AG04449 (cell line): ENCODE results near the gene MCRIP1.

Source experiments
- CTCF ChIA-PET: fragments of 350-600 bp; formaldehyde crosslinking; extraction: SDS; loops from one replicate; lab custom pipeline; 2021; ENCODE audit warnings: antibody characterized with exemption; lab: Yijun Ruan, JAX
- POLR2A ChIA-PET: fragments of 400-600, 350-600 bp; formaldehyde crosslinking; extraction: SDS; loops from one replicate; lab custom pipeline; 2020; ENCODE audit warnings: antibody characterized with exemption, inconsistent platforms; lab: Yijun Ruan, JAX
- DNase-seq: peaks from one replicate; pipeline ENCODE4 v3.0.0-alpha.2; 2010; ENCODE audit warnings: low read depth, low spot score
- H3K4me3 ChIP-seq: 2 replicates; pipeline ENCODE4 v1.5.1; 2011; ENCODE audit warnings: low read depth, mild to moderate bottlenecking, control low read depth, low read length
- TF ChIP-seq, protein P1 (sequence below): IDR thresholded peaks from one replicate; pipeline ENCODE4 v1.5.1; 2011; ENCODE audit warnings: mild to moderate bottlenecking, moderate library complexity, low read length, control low read depth, inconsistent platforms; ENCODE audit not compliant: insufficient read depth; ENCODE audit errors: missing control alignments

MCRIP1 gene

DNA sequence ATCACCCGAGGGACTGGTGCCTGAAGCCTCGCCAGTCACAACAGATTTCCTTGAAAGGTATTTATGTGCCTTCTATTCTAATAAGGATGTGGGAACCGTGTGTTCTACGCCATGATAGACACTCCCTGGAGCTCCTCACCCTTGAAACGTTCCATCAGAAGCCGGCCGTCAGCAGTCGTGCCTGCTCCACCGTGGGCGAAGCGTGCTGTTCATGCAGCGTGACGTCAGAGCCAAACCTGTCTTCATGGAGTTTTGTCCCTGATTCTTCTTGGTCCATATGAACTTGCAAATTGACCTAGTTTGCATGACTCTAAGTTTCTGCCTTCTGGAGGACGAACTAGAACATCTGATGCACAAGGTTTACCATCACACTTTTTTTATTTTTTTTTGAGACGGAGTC lies 6.2 kb upstream of the MCRIP1 start:
- TF ChIP-seq, protein P1, sequence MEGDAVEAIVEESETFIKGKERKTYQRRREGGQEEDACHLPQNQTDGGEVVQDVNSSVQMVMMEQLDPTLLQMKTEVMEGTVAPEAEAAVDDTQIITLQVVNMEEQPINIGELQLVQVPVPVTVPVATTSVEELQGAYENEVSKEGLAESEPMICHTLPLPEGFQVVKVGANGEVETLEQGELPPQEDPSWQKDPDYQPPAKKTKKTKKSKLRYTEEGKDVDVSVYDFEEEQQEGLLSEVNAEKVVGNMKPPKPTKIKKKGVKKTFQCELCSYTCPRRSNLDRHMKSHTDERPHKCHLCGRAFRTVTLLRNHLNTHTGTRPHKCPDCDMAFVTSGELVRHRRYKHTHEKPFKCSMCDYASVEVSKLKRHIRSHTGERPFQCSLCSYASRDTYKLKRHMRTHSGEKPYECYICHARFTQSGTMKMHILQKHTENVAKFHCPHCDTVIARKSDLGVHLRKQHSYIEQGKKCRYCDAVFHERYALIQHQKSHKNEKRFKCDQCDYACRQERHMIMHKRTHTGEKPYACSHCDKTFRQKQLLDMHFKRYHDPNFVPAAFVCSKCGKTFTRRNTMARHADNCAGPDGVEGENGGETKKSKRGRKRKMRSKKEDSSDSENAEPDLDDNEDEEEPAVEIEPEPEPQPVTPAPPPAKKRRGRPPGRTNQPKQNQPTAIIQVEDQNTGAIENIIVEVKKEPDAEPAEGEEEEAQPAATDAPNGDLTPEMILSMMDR, result no peak
- H3K4me3 ChIP-seq, result no peak overlapping the region
- POLR2A ChIA-PET, result no interaction called here
- no peak for DNase-seq
- CTCF ChIA-PET, result interaction anchor here (1.4 kb wide), 1 partner anchor 106 kb away, joined by 4 read pairs; no protein-coding TSS in a partner anchor

DNA sequence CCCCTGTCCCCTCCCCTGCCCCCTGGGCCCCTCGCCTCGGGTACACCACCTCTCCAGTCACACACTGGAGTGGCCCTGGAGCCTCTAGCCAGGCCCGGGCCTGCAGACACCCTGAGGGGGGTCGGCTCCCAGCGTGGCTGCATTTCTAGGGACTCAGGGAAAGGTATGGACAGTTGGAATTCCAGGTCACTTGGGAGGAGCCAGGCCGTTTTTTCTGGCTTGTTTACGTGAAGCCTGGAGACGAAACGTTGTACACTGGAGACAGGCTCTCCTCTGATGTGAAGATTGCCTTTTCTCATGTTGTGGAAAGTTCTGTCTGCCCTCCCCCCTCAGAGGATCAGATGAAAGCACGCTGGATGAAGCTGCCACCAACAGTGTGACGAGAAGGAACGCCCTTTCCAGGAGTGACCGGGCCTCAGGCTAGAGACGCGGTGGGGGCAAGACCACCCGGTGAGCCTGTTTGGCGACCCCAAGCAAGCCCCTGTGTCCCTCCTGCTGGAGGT lies 5.7 kb upstream of the MCRIP1 start:
- TF ChIP-seq, protein P1, result no peak
- ChIA-PET POLR2A (no interaction called here), CTCF (interaction anchor here (1.4 kb wide), 1 partner anchor 106 kb away, joined by 4 read pairs; no protein-coding TSS in a partner anchor)
- no peak overlapping the region for H3K4me3 ChIP-seq
- DNase-seq, result no peak

GRCh38 chr17:81837641-81838040 lies 4.5 kb upstream of the MCRIP1 start:
- H3K4me3 ChIP-seq, result no peak overlapping the region
- POLR2A ChIA-PET, result interaction anchor here (0.5 kb wide), 1 partner anchor 22 kb away, joined by 3 read pairs; no protein-coding TSS in a partner anchor
- TF ChIP-seq, protein P1, result no peak
- CTCF ChIA-PET, result no interaction called here
- DNase-seq, result no peak

GRCh38 chr17:81834831-81835267 lies 1.8 kb upstream of the MCRIP1 start, which contains the start of gene PPP1R27:
Gene PPP1R27 (minus strand): TSS chr17:81835050. CDS start chr17:81834953, 97 bp downstream.
- TF ChIP-seq, protein P1, result no peak
- H3K4me3 ChIP-seq, result peak within 1 kb of the TSS; percentile 85
- no peak for DNase-seq
- ChIA-PET POLR2A (interaction anchor here (0.5 kb wide), 1 partner anchor 17 kb away, joined by 3 read pairs; no protein-coding TSS in a partner anchor), CTCF (interaction anchor here (2.0 kb wide), 1 partner anchor 8 kb away, joined by 9 read pairs; no protein-coding TSS in a partner anchor)

- DNase-seq, result no peak
- CTCF ChIA-PET, result interaction anchor here (1.1 to 2.0 kb wide), 2 partner anchors 9 to 10 kb away, joined by 3 to 9 read pairs; no protein-coding TSS in a partner anchor
- POLR2A ChIA-PET, result interaction anchor here (0.5 to 1.5 kb wide), 5 partner anchors 8 to 130 kb away, joined by 3 to 6 read pairs (median 3); partner anchors contain the start of gene ARHGDIA
- TF ChIP-seq, protein P1, result no peak
- H3K4me3 ChIP-seq, result peak overlapping the region; percentile 85
Observed at GRCh38 chr17:81833921-81834830, 1.1 kb upstream of the MCRIP1 start.

DNA sequence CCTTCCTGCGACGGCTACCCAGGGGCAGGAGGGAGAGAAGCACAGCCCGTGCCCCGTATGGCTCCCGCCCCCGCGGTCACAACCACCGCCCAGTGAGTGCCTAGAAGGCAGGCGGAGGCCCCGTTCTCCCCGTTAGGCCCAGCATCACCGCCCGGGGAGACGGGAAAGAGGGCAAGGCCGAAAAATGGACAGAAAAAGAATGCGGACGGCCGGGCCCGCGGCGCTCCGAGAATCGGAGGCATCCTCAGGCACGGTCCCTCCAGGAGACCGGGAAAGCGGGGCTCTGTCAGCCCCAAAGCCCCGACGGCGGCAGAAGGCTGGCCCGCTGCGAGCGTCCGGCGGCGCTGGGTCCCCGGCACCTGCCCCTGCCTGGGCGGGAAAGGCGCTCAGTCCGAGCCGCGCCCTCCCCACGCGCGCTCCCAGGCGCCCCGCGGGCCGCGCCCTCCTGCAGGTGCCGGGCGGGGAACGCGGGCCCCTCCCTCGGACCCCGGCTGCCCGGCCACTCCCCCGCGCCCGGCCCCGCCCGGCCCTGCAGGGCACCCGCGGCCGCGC lies 407 bp downstream of the MCRIP1 start:
- ChIA-PET POLR2A (interaction anchor here (0.8 to 1.5 kb wide), 8 partner anchors 9 to 119 kb away, joined by 3 to 6 read pairs (median 4); partner anchors contain the start of genes ARHGDIA and P4HB), CTCF (no interaction called here)
- peak overlapping the region; percentile 85 for H3K4me3 ChIP-seq
- DNase-seq, result no peak
- TF ChIP-seq, protein P1, result no peak
